Measurements from ENCODE around the gene CAMTA1.

CAMTA1 gene

DNA sequence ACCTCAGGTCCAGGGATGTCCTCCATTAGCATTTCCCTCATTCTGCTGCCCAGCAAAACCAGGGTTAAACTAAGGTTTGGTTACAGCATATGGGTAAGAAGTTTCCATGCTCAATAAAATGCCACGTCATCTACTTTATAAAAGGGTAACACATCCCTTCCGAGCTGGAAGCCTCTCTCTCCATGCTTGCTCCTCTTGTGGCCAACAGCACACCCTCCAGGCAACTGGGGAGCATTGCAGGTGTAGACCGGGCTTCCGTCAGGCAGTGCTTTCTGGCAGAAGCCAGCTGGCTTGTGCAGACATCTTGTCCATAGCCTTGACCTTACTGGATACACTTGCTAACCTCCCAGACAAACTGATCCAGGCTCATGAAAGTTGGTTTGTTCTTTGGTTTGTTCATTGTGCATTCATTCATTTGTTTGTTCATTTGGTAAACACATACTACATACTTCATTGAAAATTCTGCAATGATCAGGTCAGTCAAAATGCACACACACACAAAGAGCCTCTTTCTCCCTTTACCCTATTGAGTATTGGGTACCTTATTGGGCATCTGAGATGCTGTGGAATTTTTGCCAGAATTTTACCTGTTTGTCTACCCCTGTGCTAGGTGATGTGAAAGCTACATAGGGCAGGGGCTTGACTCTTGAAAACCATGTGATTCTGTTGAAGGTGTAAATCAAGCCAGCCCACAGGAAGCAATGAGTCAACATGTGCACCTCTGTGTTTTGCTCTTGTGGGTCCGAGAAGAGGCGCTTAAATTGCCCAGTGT, 422.8 kb downstream of the CAMTA1 start:
- no CpG with 5 or more reads among the region's 6 CpGs for WGBS (ENCODE audit: extremely low coverage, insufficient coverage, insufficient read length)
- no peaks in the 10 kb centered on the region for H3K4me1 ChIP-seq (ENCODE audit: control insufficient read depth in 1 of 2, insufficient read depth in 2 of 2, low read length in 2 of 2)
- H3K27me3 ChIP-seq (ENCODE audit: insufficient read depth, low read length), result no peaks in the 10 kb centered on the region
- H3K14ac ChIP-seq (ENCODE audit: low read length), result no peak overlapping the region
- no peak overlapping the region for H3K9ac ChIP-seq (ENCODE audit: low read length)
- H4K8ac ChIP-seq (ENCODE audit: low read depth, low read length), result no peak overlapping the region
- no peaks in the 10 kb centered on the region for H3K79me1 ChIP-seq (ENCODE audit: low read length)
- DNase-seq, result peak; percentile 25 to 65
- H4K91ac ChIP-seq (ENCODE audit: low read depth, low read length), result no peak overlapping the region
- H3K4me2 ChIP-seq (ENCODE audit: low read length), result no peak overlapping the region
- no peak overlapping the region for H3K23ac ChIP-seq (ENCODE audit: low read length)
- no peak overlapping the region for H3K4ac ChIP-seq (ENCODE audit: low read depth, low read length)
- no peak overlapping the region for H2AK5ac ChIP-seq (ENCODE audit: low read length)
- H3K79me2 ChIP-seq (ENCODE audit: control insufficient read depth, insufficient read depth, low read length, poor library complexity), result no peaks in the 10 kb centered on the region
- no peak overlapping the region for H3K27ac ChIP-seq (ENCODE audit: low read depth, low read length)
- no peak overlapping the region for H2BK12ac ChIP-seq (ENCODE audit: low read length)
- no peak overlapping the region for H4K12ac ChIP-seq (ENCODE audit: low read depth, low read length)
- no peaks in the 10 kb centered on the region for H3K9me3 ChIP-seq (ENCODE audit: insufficient read depth, low read depth, low read length)
- no peak overlapping the region for H3K18ac ChIP-seq (ENCODE audit: low read length)
- no peak overlapping the region for H2AFZ ChIP-seq (ENCODE audit: insufficient read depth, low read length, poor library complexity)
- H3K4me3 ChIP-seq (ENCODE audit: low read depth, low read length), result no peak overlapping the region
- no peak overlapping the region for H2BK5ac ChIP-seq (ENCODE audit: low read depth, low read length, poor library complexity)
- H3K36me3 ChIP-seq (ENCODE audit: control insufficient read depth in 1 of 2, insufficient read depth in 2 of 2, low read length in 2 of 2), result no peaks in the 10 kb centered on the region
- H2BK120ac ChIP-seq (ENCODE audit: insufficient read depth, low read length, poor library complexity), result no peak overlapping the region

DNA sequence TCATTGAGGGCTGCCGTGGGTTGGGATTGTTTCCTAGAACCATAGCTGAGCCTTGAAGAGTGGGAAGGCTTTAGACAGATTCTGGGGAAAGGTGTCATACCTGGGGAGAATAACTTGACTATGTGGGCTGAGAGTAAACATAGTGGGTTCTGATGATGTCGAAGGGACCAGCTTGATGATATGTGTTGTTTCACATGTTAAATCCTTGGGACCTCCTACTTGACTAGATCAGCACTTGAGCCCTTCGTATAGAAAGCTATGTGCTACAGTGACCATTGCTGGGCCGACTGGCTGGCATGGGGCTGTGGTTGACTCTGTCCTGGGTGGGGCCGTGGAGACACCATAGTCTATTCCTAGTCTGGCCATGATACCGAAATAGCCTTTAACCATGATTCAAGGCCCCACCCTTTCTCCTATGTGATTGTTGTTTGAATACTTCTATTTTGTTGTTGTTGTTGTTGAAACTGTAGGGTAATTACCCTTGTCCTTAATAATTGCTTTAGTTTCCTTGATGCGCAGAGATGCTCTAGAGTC, 423.5 kb downstream of the CAMTA1 start:
- Histone ChIP-seq H3K27me3 (ENCODE audit: insufficient read depth, low read length) (no peaks in the 10 kb centered on the region), H3K9me3 (ENCODE audit: insufficient read depth, low read depth, low read length) (no peaks in the 10 kb centered on the region), H4K8ac (ENCODE audit: low read depth, low read length) (no peak overlapping the region), H2AK5ac (ENCODE audit: low read length) (no peak overlapping the region), H3K27ac (ENCODE audit: low read depth, low read length) (no peak overlapping the region), H3K4me2 (ENCODE audit: low read length) (no peak overlapping the region), H3K4me3 (ENCODE audit: low read depth, low read length) (no peak overlapping the region), H4K12ac (ENCODE audit: low read depth, low read length) (no peak overlapping the region), H3K4ac (ENCODE audit: low read depth, low read length) (no peak overlapping the region), H2AFZ (ENCODE audit: insufficient read depth, low read length, poor library complexity) (no peak overlapping the region), H3K9ac (ENCODE audit: low read length) (no peak overlapping the region), H4K91ac (ENCODE audit: low read depth, low read length) (no peak overlapping the region), H2BK12ac (ENCODE audit: low read length) (no peak overlapping the region), H3K14ac (ENCODE audit: low read length) (no peak overlapping the region), H3K23ac (ENCODE audit: low read length) (no peak overlapping the region), H3K18ac (ENCODE audit: low read length) (no peak overlapping the region), H3K36me3 (ENCODE audit: control insufficient read depth in 1 of 2, insufficient read depth in 2 of 2, low read length in 2 of 2) (no peaks in the 10 kb centered on the region), H3K79me2 (ENCODE audit: control insufficient read depth, insufficient read depth, low read length, poor library complexity) (no peaks in the 10 kb centered on the region), H3K79me1 (ENCODE audit: low read length) (no peaks in the 10 kb centered on the region), H2BK5ac (ENCODE audit: low read depth, low read length, poor library complexity) (no peak overlapping the region), H2BK120ac (ENCODE audit: insufficient read depth, low read length, poor library complexity) (no peak overlapping the region), H3K4me1 (ENCODE audit: control insufficient read depth in 1 of 2, insufficient read depth in 2 of 2, low read length in 2 of 2) (no peaks in the 10 kb centered on the region)
- DNase-seq, result no peak
- WGBS (ENCODE audit: extremely low coverage, insufficient coverage, insufficient read length), result no CpG with 5 or more reads among the region's 7 CpGs

DNA sequence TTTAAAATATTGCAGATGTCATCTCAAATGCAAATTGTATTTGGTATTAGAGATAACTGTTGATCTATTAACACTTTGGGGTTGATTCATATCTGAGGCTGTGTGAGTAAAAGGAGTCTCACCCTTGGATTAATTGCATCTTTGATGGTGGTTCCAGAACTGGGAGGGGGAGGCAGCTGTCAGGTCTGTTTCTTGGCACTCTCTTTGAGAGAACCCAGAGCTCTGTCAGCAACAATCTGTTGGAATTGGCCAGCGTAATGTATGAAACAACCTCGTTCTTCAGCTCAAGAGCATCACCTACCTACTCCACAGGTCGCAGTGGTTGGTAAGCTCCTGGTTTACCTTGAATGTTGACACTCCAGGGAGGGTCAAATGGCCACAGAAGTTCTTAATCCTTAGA, 424.1 kb downstream of the CAMTA1 start:
- Histone ChIP-seq H3K36me3 (ENCODE audit: control insufficient read depth in 1 of 2, insufficient read depth in 2 of 2, low read length in 2 of 2) (no peaks in the 10 kb centered on the region), H2BK12ac (ENCODE audit: low read length) (no peak overlapping the region), H3K27ac (ENCODE audit: low read depth, low read length) (no peak overlapping the region), H3K9ac (ENCODE audit: low read length) (no peak overlapping the region), H4K91ac (ENCODE audit: low read depth, low read length) (no peak overlapping the region), H4K8ac (ENCODE audit: low read depth, low read length) (no peak overlapping the region), H3K4me1 (ENCODE audit: control insufficient read depth in 1 of 2, insufficient read depth in 2 of 2, low read length in 2 of 2) (no peaks in the 10 kb centered on the region), H3K79me2 (ENCODE audit: control insufficient read depth, insufficient read depth, low read length, poor library complexity) (no peaks in the 10 kb centered on the region), H3K4me3 (ENCODE audit: low read depth, low read length) (no peak overlapping the region), H3K23ac (ENCODE audit: low read length) (peak overlapping the region; percentile 85), H2AFZ (ENCODE audit: insufficient read depth, low read length, poor library complexity) (no peak overlapping the region), H3K4me2 (ENCODE audit: low read length) (no peak overlapping the region), H2BK5ac (ENCODE audit: low read depth, low read length, poor library complexity) (no peak overlapping the region), H3K4ac (ENCODE audit: low read depth, low read length) (no peak overlapping the region), H3K14ac (ENCODE audit: low read length) (no peak overlapping the region), H3K79me1 (ENCODE audit: low read length) (no peaks in the 10 kb centered on the region), H4K12ac (ENCODE audit: low read depth, low read length) (no peak overlapping the region), H2BK120ac (ENCODE audit: insufficient read depth, low read length, poor library complexity) (no peak overlapping the region), H2AK5ac (ENCODE audit: low read length) (no peak overlapping the region), H3K18ac (ENCODE audit: low read length) (no peak overlapping the region), H3K27me3 (ENCODE audit: insufficient read depth, low read length) (no peaks in the 10 kb centered on the region), H3K9me3 (ENCODE audit: insufficient read depth, low read depth, low read length) (no peaks in the 10 kb centered on the region)
- no CpG with 5 or more reads among the region's 3 CpGs for WGBS (ENCODE audit: extremely low coverage, insufficient coverage, insufficient read length)
- no peak for DNase-seq

DNA sequence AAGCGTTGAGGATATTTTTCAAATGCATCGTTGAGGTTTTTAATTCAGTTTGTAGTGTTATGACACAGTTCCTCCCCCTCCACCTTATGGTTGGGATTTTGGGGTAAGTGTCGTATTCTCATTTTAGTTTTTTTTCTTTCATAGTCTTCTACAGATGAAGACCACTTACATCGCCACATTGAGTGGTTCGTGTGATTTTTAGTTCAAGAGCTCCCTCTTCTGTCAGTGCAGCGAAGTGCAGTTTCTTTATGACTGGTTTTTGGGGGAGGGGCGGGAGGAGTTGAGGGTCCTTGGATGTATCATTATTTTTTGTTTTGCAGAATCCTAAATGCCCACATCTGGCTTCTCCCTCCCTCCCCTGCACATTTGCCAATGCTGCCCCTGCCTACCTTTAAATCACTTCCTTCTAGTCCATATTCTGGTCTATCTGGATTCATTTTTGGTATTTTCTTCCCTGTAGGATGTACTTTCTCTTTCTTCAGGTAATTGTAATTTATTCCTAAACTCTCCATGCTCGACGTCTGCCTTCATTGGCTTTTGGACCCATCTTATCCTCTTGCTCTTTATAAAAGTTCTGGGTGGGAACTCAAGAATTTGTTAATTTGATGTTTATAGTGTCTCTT, 433.1 kb downstream of the CAMTA1 start:
- no peak overlapping the region for H2BK5ac ChIP-seq (ENCODE audit: low read depth, low read length, poor library complexity)
- H4K12ac ChIP-seq (ENCODE audit: low read depth, low read length), result no peak overlapping the region
- peak; percentile 14 to 59 for DNase-seq
- H3K18ac ChIP-seq (ENCODE audit: low read length), result no peak overlapping the region
- H3K14ac ChIP-seq (ENCODE audit: low read length), result no peak overlapping the region
- H2AK5ac ChIP-seq (ENCODE audit: low read length), result no peak overlapping the region
- no peak overlapping the region for H3K4me2 ChIP-seq (ENCODE audit: low read length)
- no CpG with 5 or more reads among the region's 9 CpGs for WGBS (ENCODE audit: extremely low coverage, insufficient coverage, insufficient read length)
- H2BK12ac ChIP-seq (ENCODE audit: low read length), result no peak overlapping the region
- H3K4me1 ChIP-seq (ENCODE audit: control insufficient read depth in 1 of 2, insufficient read depth in 2 of 2, low read length in 2 of 2), result no peaks in the 10 kb centered on the region
- H3K79me1 ChIP-seq (ENCODE audit: low read length), result no peaks in the 10 kb centered on the region
- H3K9me3 ChIP-seq (ENCODE audit: insufficient read depth, low read depth, low read length), result no peaks in the 10 kb centered on the region
- H3K79me2 ChIP-seq (ENCODE audit: control insufficient read depth, insufficient read depth, low read length, poor library complexity), result no peaks in the 10 kb centered on the region
- H2BK120ac ChIP-seq (ENCODE audit: insufficient read depth, low read length, poor library complexity), result no peak overlapping the region
- H4K8ac ChIP-seq (ENCODE audit: low read depth, low read length), result no peak overlapping the region
- no peak overlapping the region for H4K91ac ChIP-seq (ENCODE audit: low read depth, low read length)
- H3K27me3 ChIP-seq (ENCODE audit: insufficient read depth, low read length), result no peaks in the 10 kb centered on the region
- H3K27ac ChIP-seq (ENCODE audit: low read depth, low read length), result no peak overlapping the region
- H3K9ac ChIP-seq (ENCODE audit: low read length), result no peak overlapping the region
- no peaks in the 10 kb centered on the region for H3K36me3 ChIP-seq (ENCODE audit: control insufficient read depth in 1 of 2, insufficient read depth in 2 of 2, low read length in 2 of 2)
- H3K23ac ChIP-seq (ENCODE audit: low read length), result no peak overlapping the region
- H3K4me3 ChIP-seq (ENCODE audit: low read depth, low read length), result no peak overlapping the region
- no peak overlapping the region for H3K4ac ChIP-seq (ENCODE audit: low read depth, low read length)
- no peak overlapping the region for H2AFZ ChIP-seq (ENCODE audit: insufficient read depth, low read length, poor library complexity)
